Activated gamma-delta T cell (primary cell): ENCODE data around the gene RXFP4.
A peak's percentile ranks its signal among the peaks of the same experiment; 100 is the strongest.
"Not testable (repeated sequence)": the region's sequence is repeated elsewhere in the genome, so short reads cannot be mapped to it uniquely, and the experiment has no call there.

Experiments
- DNase-seq: peaks from one replicate; lab custom pipeline; 2025; lab: John Stamatoyannopoulos, UW
- total RNA-seq, 2 donors: gene quantifications; one replicate each; lab custom pipeline; 2026; lab: John Stamatoyannopoulos, UW

Gene RXFP4
- total RNA-seq = 0.04 to 0.05 reads per million in 2 donors

DNA sequence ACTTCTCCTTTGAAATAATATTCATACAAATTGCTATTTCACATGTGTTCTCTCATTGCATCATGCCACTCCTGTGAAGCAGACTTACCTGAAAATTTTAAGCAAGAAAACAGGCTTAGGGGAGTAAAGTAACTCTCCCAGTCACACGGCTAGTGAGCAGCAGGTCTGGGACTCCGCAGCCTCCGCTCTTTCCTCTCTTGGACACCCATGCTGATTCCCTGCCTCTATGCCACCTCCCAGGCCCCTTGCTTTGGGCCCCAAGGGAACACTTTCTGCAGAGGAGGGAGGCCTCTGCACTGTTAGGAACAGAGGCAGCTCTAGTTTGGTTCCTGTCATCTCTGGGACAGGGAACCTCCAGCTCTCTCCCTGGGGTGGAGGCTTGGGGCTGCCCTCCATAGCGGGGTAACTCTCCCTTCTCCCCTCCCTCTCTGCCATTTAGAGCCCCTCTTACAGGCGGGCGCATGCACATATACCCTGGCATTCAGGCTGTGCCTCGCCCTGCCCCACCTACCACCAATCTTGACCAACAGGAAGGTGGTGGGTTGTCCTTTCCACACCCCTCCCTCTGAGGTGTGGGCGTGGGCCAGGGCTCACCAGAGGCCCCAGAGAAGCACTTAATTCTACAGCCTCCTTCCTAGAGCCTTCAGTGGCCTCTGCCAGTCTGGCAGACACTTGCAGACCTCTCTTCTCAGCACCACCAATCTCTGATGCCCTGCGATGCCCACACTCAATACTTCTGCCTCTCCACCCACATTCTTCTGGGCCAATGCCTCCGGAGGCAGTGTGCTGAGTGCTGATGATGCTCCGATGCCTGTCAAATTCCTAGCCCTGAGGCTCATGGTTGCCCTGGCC is at the start of gene RXFP4:
TSS of gene RXFP4 (plus strand) at position 646 of the 852 bp plus-strand sequence. CDS start at position 718, 72 bp downstream.
- no peak for DNase-seq

GRCh38 chr1:155892796-155893195 is 48.6 kb upstream of the RXFP4 start:
- DNase-seq = no peak

GRCh38 chr1:155893389-155894142 is 47.9 kb upstream of the RXFP4 start:
- DNase-seq = no peak

GRCh38 chr1:155895617-155896016 is 45.8 kb upstream of the RXFP4 start:
- not testable (repeated sequence) for DNase-seq

GRCh38 chr1:155896476-155896875 is 45.0 kb upstream of the RXFP4 start:
- DNase-seq = not testable (repeated sequence)

GRCh38 chr1:155897746-155898145 is 43.7 kb upstream of the RXFP4 start:
- DNase-seq = no peak

DNA sequence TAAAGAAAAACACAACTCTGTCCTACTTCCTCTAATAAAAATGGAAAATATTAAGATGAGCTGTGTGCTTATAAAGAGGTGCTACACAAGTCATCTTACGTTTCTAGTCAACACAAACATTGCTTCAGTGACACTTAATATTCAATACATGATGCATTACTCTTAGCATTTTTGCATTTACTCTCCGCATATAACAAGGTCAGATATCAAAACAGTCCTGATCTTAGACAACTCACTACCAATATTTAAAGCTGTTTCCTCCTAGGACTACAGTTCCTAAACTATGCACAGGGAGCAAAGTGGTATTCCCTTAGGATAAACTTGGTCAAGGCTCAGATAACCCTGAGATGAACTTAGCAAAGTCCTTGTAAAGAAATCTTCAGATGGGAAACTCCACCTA is 42.5 kb upstream of the RXFP4 start:
- no peak for DNase-seq

DNA sequence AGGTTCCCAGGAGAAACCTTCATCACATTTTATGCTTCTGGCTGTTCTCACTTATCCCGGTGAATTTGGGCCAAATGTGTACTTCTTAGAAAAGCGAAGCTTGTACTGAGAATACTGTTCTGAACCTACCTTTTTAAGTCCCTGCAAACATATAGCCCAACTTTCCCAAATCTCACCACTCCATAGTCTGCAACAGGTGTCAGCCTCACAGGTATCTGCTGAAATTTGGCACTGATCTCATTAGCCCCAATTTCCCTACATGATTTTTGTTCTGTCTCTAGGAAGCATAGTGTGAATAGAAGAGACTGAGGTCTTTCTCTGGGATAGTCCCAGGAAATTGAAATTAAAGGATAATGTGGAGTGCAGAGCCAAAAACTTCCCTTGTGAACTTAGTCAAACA is 41.8 kb upstream of the RXFP4 start:
- DNase-seq = no peak

GRCh38 chr1:155900161-155900560 is 41.3 kb upstream of the RXFP4 start:
- no peak for DNase-seq

DNA sequence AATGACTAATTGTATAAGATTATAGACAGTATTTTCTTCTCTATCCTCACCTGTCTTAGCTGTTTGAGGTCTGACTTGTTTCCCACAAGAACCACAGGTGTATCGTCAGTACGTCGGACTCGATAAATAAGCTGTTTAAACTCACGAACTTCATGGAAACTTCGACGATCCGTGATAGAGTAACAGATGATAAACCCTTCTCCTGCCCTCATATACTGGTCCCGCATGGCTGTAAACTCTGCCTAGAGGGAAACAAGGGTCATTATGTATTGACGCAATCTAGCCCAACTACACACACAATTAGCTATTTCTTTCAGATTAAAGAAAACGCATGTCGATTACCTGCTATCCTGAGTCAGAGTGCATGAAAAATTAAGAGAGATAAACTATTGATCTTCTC is 37.2 kb upstream of the RXFP4 start:
- DNase-seq = no peak

- no peak for DNase-seq
These were observed 31.5 kb upstream of the RXFP4 start for GRCh38 chr1:155909894-155910293.

DNA sequence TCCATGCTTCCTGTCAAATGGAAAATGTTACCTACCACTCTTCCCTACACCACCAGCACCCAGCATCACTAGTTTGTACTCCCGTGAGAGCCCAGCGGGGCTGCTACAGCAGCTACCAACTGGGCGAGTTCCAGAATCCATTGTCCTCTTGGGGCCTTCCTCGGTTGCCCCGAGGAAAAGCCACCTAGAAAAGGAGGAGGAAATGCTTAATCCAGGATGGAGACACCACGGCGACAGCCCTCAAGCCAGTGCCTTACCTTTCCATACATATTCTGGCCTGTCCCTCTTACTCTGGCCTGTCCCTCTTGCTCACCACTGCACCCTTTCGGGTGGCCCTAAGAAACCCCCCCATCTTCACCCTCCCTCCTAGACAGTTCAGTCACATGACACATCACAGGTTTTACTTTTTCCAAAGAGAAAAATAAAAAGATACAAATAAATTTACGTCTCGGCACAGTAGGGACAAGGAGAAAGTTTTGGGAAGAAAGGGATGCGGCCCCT is 30.8 kb upstream of the RXFP4 start:
- DNase-seq = no peak

DNA sequence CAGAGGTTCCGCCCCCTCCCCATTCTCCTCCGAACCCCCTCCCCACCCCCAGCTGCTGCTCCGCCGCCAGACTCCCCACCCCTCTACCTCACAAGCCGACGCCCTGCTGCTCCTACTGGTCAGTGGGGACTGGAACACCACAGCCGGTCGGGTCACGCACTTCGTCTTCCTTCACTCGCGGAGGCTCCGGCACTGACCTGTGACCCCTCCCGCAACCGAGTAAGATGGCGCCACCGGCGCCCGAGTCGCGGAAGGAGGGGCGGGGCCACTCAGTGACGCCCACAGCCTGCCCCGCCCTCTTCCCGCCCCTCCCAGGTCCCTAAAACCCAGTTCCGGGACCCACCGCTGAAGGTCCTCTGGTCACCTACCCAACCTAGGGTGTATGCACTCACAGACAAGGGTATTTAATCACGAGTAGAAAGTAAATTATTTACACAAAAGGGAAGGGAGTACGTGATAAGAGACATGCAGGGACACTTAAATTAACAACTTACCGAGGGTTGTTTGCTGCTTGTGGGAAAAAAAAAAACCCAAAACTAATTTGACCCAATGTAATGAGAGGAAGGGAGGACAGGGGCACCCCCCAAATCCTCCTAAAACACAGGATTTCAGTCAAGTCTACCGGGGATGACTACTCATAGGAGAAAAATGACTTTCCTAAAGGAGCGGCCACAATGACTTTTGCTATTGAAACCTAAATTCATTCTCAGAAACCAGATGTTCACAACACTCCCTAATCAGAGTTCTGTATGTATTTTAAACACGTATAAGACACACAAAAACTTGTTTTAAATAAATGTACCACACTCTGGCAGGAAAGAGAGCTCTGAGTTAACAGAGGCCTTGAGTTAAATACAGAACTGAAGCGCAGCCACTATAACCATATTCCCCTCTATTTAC is 30.0 kb upstream of the RXFP4 start, which contains the start of gene RIT1:
TSS of gene RIT1 (minus strand) at position 194 of the 900 bp plus-strand sequence. CDS start 588 bp downstream, outside the sequence.
- DNase-seq = peak; percentile 71

DNA sequence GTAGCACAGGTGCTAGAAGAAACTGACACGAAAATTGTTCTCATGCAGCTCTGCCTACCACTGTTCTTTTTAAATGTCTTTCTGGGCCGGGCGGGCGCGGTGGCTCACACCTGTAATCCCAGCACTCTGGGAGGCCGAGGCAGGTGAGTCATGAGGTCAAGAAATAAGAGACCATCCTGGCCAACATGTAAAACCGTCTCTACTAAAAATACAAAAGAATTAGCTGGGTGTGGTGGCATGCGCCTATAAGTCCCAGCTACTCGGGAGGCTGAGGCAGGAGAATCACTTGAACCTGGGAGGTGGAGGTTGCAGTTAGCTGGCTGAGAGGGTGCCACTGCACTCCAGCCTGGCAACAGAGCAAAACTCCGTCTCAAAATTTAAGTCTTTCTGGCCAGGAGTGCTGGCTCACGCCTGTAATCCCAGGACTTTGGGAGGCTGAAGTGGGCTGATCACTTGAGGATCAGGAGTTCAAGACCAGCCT is 29.3 kb upstream of the RXFP4 start:
- no peak for DNase-seq

DNA sequence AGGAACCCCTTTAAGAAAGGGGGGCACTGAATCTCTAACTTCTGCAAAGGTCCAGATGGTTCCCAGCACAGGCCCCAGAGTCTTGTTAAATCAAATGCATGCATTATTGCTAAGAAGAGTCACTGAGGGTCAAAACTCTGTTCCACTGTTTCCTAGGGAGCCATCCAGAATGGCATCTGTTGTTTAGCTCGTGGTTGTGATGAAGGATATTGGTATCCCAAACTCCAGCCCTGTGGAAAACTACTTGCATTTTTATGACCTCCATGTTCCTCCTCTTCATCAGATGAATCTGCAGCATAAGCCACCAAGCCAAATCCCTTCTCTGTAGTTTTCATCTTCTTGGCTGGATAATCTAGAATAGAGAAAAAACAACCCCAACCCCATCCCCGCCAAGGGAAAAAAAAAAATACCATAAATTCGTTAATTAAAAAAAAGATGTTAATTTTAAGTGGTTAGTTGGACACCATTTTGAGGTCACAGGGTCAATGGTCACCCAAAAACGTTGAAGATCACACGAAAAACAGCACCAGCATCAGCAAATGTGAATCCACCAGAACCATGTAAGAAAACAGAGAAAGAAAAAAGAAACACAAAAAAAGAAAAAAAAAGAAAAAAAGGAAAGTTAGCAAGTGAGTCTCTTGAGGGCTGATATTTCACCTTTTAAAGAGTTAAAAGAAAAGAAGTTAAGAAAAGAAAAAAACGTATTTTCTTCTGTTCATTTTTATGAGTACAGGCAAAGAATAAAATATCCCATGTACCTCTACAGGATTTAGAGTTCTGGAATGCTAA is 27.3 kb upstream of the RXFP4 start:
- DNase-seq = no peak

GRCh38 chr1:155918660-155919059 is 22.8 kb upstream of the RXFP4 start:
- DNase-seq = no peak

- no peak for DNase-seq
These were observed 21.6 kb upstream of the RXFP4 start for GRCh38 chr1:155919801-155920200.

DNA sequence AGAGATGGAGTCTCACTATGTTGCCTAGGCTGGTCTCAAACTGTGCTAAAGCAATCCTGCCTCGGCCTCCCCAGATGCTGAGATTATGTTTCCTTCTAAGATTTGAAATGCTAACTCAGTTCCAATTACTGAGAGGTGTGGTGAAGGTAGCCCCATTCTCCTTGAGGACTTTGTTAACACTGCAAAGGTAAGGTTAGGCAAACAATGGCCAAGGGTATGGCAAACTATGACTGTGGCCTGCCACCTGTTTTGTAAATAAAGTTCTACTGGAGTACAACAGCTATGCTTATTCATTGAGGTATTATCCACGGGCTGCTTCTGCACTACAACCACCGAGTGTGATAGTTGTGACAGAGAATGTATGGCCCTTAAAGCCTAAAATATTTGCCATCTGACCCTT is 20.7 kb upstream of the RXFP4 start:
- DNase-seq = no peak

DNA sequence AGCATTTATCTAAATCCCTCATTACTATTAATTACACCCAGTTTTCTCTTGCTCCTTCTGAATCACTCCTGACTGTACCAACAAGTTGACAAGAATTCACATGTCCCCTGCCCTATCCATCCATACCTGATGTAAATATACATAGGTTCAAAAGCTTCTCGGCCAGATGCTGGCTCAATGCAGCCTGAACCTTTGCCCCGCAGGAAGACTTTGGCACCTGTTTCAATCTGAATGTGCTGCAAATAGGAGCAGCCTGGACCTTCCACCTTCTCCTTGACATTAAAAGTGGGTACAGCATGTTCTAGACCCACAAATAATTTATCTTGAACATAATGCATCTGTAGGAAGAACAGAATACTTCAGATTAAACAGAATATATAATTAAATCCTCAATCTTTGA is 15.9 kb upstream of the RXFP4 start:
- DNase-seq = no peak

DNA sequence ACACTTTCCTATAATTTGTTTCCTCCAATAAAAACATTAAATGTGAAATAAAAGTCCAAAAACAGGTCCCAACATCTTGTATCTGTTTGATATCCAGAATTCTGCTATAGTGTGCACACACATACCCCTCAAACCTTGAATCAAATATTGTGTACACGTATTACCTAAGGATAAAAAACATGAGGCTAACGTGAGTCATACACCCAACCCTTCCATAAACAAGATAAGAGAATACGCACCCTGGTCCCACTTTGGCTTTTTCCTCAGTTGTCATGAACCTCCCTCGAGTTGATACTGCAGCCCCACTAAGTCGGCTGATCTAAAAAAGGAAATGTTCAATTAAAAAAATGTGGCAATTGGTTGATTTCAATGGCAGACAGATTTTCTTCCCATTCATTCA is 12.4 kb upstream of the RXFP4 start:
- no peak for DNase-seq

DNA sequence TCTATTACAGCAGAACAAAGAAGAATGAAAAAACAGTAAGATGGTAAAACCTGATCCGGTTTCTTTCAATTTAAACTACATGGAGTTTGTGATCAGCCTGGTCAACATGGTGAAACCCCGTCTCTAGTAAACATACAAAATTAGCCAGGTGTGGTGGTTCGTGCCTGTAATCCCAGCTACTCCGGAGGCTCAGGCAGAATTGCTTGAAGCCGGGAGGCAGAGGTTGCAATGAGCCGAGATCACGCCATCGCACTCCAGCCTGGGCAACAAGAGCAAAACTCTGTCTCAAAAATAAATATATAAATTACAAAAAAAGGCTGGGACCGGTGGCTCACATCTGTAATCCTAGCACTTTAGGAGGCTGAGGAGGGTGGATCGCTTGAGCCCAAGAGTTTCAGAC is 10.7 kb upstream of the RXFP4 start:
- not testable (repeated sequence) for DNase-seq
